Transverse colon (tissue), 3 donors: ENCODE measurements around the gene CHCHD6.

Experiments
- POLR2A ChIP-seq: fragments of 450-650 bp; IDR thresholded peaks from one replicate; pipeline ENCODE4 v1.6.1; 2016; ENCODE audit warnings: antibody characterized with exemption, mild to moderate bottlenecking, moderate library complexity
- TF ChIP-seq, protein P1 (sequence below), 5 experiments: fragments of 200-600 bp in 3 of 5; fragments of 450-650 bp in 2 of 5; sonication (generic) in 3 of 5; IDR thresholded peaks; 1 replicate in 2 of 5; 2 replicates in 3 of 5; pipeline ENCODE4 v1.5.1; 2016 to 2017; ENCODE audit warnings: antibody characterized with exemption in 5 of 5, inconsistent platforms in 3 of 5, mild to moderate bottlenecking in 2 of 5, moderate library complexity in 1 of 5

GRCh38 chr3:126962756-126963155, 258.7 kb downstream of the CHCHD6 start:
- TF ChIP-seq, protein P1, sequence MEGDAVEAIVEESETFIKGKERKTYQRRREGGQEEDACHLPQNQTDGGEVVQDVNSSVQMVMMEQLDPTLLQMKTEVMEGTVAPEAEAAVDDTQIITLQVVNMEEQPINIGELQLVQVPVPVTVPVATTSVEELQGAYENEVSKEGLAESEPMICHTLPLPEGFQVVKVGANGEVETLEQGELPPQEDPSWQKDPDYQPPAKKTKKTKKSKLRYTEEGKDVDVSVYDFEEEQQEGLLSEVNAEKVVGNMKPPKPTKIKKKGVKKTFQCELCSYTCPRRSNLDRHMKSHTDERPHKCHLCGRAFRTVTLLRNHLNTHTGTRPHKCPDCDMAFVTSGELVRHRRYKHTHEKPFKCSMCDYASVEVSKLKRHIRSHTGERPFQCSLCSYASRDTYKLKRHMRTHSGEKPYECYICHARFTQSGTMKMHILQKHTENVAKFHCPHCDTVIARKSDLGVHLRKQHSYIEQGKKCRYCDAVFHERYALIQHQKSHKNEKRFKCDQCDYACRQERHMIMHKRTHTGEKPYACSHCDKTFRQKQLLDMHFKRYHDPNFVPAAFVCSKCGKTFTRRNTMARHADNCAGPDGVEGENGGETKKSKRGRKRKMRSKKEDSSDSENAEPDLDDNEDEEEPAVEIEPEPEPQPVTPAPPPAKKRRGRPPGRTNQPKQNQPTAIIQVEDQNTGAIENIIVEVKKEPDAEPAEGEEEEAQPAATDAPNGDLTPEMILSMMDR (IDR thresholded peaks at IDR 0.05): no peak
- no peak for TF ChIP-seq POLR2A
